Smooth muscle cell (in vitro differentiated cells): ENCODE data around the gene ATP10A. TPM values are rescaled to one million over a fixed set of nuclear protein-coding genes. Genes with fewer than 3 reads are reported as not detected.
"Not testable (repeated sequence)": the region's sequence is repeated elsewhere in the genome, so short reads cannot be mapped to it uniquely, and the experiment has no call there.

Source experiments
- DNase-seq: peaks from one replicate; lab custom pipeline; 2025; ENCODE audit not compliant: unreplicated experiment; lab: John Stamatoyannopoulos, UW
- H2AFZ ChIP-seq: fragments of 200-600 bp; sonication (generic); 2 replicates; pipeline ENCODE4 v1.6.0; 2016; ENCODE audit warnings: antibody characterized with exemption, low read depth, mild to moderate bottlenecking
- H3F3A ChIP-seq: fragments of 200-600 bp; sonication (generic); 2 replicates; pipeline ENCODE4 v1.6.0; 2017; ENCODE audit warnings: antibody characterized with exemption, low read depth
- H3K27ac ChIP-seq: fragments of 200-600 bp; sonication (generic); 2 replicates; pipeline ENCODE4 v1.5.1; 2016; ENCODE audit warnings: low read depth, mild to moderate bottlenecking
- H3K27me3 ChIP-seq: fragments of 200-600 bp; sonication (generic); 2 replicates; pipeline ENCODE4 v1.6.1; 2016; ENCODE audit warnings: low read depth, mild to moderate bottlenecking
- H3K36me3 ChIP-seq: fragments of 200-600 bp; sonication (generic); 2 replicates; pipeline ENCODE4 v1.5.1; 2016; ENCODE audit warnings: low read depth
- H3K4me1 ChIP-seq: fragments of 200-600 bp; sonication (generic); 2 replicates; pipeline ENCODE4 v1.5.1; 2016; ENCODE audit warnings: low read depth
- H3K4me2 ChIP-seq: fragments of 200-600 bp; sonication (generic); 2 replicates; pipeline ENCODE4 v1.6.0; 2016; ENCODE audit warnings: mild to moderate bottlenecking
- H3K4me3 ChIP-seq: fragments of 200-600 bp; sonication (generic); 2 replicates; pipeline ENCODE4 v1.5.1; 2016; ENCODE audit warnings: mild to moderate bottlenecking
- H3K79me2 ChIP-seq: fragments of 200-600 bp; sonication (generic); 2 replicates; pipeline ENCODE4 v1.6.0; 2016; ENCODE audit warnings: low read depth, mild to moderate bottlenecking
- H3K9ac ChIP-seq: fragments of 200-600 bp; sonication (generic); 2 replicates; pipeline ENCODE4 v1.6.0; 2016; ENCODE audit warnings: low read depth
- H3K9me3 ChIP-seq: fragments of 200-600 bp; sonication (generic); replicated peaks from 2 replicates; pipeline ENCODE4 v1.5.1; 2016; ENCODE audit warnings: low read depth
- H4K20me1 ChIP-seq: fragments of 200-600 bp; sonication (generic); 2 replicates; pipeline ENCODE4 v1.6.0; 2016; ENCODE audit warnings: low read depth
- WGBS: methylation state at CpG from one replicate; pipeline ENCODE4 v1.1.7; 2016; ENCODE audit warnings: low lambda C conversion rate; 5-methylcytosine and 5-hydroxymethylcytosine counted together
- polyA plus RNA-seq: library from polyadenylated mRNA; unstranded; fragments of >200 nt; fragmentation: Nextera tagmentation; extraction: Ambion mirVana; gene quantifications from 2 replicates; pipeline ENCODE4 v1.2.1, GENCODE V29; 2016
- total RNA-seq: library from RNA; depleted of rRNA; stranded (reverse); fragments of >200 nt; gene quantifications from 2 replicates; pipeline ENCODE4 v1.2.3, GENCODE V29; 2014
- TF ChIP-seq, protein P1 (sequence below): fragments of 200-600 bp; sonication (generic); IDR thresholded peaks from 2 replicates; pipeline ENCODE4 v1.5.1; 2017; ENCODE audit warnings: borderline replicate concordance, mild to moderate bottlenecking, antibody characterized with exemption; ENCODE audit not compliant: insufficient read depth, poor library complexity, severe bottlenecking

The ATP10A gene
- total and polyA plus RNA-seq, 2 experiments from 2014 or later: 10.6 to 12.3 TPM

DNA sequence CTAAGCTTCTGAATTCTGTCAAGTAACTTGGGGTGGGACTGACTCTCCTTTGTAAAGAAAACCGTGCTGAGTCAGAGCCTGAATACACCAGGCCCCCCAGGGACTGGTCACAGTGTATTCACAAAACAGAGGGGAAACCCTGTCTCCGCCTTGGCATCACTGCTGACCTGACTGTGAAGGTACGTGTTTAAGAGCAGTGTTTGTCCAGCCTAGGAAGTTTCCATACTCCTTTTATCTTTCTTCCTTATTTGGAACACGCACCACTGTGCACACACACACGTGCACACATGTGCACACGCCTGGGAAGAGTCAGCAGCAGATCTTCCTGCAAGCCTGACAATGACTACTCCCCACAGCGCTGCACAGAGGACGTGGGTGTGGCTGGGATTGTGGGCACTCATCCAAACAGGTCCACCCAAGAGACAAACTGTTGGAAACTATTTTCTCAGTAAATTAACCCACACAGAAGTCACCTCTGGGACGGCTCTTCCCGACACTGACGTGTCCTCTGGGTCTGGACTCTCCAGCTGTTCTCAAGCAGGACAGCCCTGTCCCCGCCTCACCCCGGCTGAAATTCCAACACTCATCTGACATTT lies 87.7 kb downstream of the ATP10A start:
- H2AFZ ChIP-seq: no peak overlapping the region
- H3K9ac ChIP-seq: peak overlapping the region; percentile 41
- no peaks in the 10 kb centered on the region for H3F3A ChIP-seq
- H3K4me1 ChIP-seq: peaks cover 18% of the 10 kb centered on the region
- DNase-seq: no peak
- no peaks in the 10 kb centered on the region for H3K27me3 ChIP-seq
- no peak overlapping the region for H3K4me3 ChIP-seq
- no peaks in the 10 kb centered on the region for H3K9me3 ChIP-seq
- TF ChIP-seq, protein P1, sequence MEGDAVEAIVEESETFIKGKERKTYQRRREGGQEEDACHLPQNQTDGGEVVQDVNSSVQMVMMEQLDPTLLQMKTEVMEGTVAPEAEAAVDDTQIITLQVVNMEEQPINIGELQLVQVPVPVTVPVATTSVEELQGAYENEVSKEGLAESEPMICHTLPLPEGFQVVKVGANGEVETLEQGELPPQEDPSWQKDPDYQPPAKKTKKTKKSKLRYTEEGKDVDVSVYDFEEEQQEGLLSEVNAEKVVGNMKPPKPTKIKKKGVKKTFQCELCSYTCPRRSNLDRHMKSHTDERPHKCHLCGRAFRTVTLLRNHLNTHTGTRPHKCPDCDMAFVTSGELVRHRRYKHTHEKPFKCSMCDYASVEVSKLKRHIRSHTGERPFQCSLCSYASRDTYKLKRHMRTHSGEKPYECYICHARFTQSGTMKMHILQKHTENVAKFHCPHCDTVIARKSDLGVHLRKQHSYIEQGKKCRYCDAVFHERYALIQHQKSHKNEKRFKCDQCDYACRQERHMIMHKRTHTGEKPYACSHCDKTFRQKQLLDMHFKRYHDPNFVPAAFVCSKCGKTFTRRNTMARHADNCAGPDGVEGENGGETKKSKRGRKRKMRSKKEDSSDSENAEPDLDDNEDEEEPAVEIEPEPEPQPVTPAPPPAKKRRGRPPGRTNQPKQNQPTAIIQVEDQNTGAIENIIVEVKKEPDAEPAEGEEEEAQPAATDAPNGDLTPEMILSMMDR: no peak
- H3K4me2 ChIP-seq: peak overlapping the region; percentile 43
- H4K20me1 ChIP-seq: no peaks in the 10 kb centered on the region
- WGBS: 46% methylated on average over 13 of the region's 13 CpGs
- H3K36me3 ChIP-seq: no peaks in the 10 kb centered on the region
- H3K27ac ChIP-seq: peak overlapping the region; percentile 89
- peaks cover 4% of the 10 kb centered on the region for H3K79me2 ChIP-seq

DNA sequence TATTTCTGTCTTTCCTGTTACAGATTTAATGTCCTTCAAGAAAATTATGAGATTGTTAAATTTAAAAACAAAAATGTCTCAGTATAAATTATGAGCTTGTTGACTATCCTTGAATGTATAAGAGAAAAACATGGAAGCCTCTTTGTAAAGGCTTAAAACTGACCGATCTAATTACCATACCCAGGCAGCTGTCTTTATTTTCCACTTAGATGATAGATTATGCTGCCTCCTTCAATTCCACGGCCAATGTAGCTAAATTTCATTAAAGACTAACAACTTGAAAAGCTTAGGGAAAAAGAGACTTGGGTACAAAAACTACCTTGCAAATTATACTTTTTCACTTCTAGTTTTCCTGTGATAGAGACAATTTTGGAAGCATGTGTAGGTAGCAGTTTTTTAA lies 88.3 kb downstream of the ATP10A start:
- WGBS: 81% methylated on average over 2 of the region's 2 CpGs
- Histone ChIP-seq H2AFZ (no peak overlapping the region), H3K4me2 (peak overlapping the region; percentile 43), H3K27ac (peak overlapping the region; percentile 89), H3K36me3 (no peaks in the 10 kb centered on the region), H3K9me3 (no peaks in the 10 kb centered on the region), H3K27me3 (no peaks in the 10 kb centered on the region), H3K4me1 (peaks cover 18% of the 10 kb centered on the region), H4K20me1 (no peaks in the 10 kb centered on the region), H3F3A (no peaks in the 10 kb centered on the region), H3K4me3 (no peak overlapping the region), H3K79me2 (peaks cover 4% of the 10 kb centered on the region), H3K9ac (no peak overlapping the region)
- DNase-seq: no peak
- TF ChIP-seq, protein P1: no peak

DNA sequence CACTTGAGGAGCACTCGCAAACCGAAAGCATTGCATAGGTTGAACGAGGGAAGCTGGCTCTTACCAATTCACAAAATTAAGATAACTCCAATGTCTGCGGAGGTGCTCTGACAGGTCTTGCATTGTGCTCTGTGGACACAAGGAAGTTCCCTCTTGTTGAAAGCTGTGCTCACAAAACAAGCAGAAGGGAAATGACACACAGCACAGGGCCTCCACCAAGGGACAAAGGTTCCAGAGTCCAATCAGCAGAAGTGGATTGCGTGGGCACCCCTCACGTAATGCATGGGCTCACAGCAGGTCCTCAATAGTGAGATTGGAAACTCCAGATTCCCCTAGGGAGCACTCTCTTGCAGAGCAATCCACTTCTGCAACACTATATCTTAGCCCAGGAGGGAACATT lies 89.9 kb downstream of the ATP10A start:
- Histone ChIP-seq H3K36me3 (no peaks in the 10 kb centered on the region), H3K4me3 (no peak overlapping the region), H2AFZ (no peak overlapping the region), H3F3A (no peaks in the 10 kb centered on the region), H3K9ac (no peak overlapping the region), H3K79me2 (peaks cover 4% of the 10 kb centered on the region), H3K4me2 (no peak overlapping the region), H3K27ac (peak overlapping the region; percentile 69), H3K9me3 (no peaks in the 10 kb centered on the region), H3K27me3 (no peaks in the 10 kb centered on the region), H3K4me1 (peaks cover 18% of the 10 kb centered on the region), H4K20me1 (no peaks in the 10 kb centered on the region)
- 91% methylated on average over 6 of the region's 6 CpGs for WGBS
- no peak for DNase-seq
- TF ChIP-seq, protein P1: no peak

DNA sequence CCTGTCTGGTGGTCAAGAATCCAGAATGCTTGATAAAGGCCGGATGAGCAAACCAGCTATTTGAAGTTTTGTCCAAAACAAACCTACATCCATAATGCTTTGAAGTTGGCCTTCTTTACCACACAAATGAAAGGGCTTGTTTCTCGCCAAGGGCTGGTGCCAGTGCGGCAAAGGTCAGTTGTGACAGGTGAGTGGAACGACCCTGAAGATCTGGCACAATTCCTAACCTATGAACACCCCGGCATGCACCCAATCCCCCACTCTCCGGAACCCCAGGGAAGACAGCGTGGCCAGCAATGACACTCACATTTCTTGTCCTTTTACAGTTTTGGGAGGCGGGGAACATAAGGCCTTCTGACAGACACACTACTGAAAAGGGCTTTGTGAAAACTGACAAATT lies 90.6 kb downstream of the ATP10A start:
- TF ChIP-seq, protein P1: no peak
- Histone ChIP-seq H3K4me3 (no peak overlapping the region), H3K27ac (peak overlapping the region; percentile 69), H3K4me1 (peaks cover 18% of the 10 kb centered on the region), H3K79me2 (peaks cover 4% of the 10 kb centered on the region), H3K36me3 (no peaks in the 10 kb centered on the region), H3K9ac (no peak overlapping the region), H3K4me2 (no peak overlapping the region), H4K20me1 (no peaks in the 10 kb centered on the region), H3K27me3 (no peaks in the 10 kb centered on the region), H3K9me3 (no peaks in the 10 kb centered on the region), H3F3A (no peaks in the 10 kb centered on the region), H2AFZ (no peak overlapping the region)
- no peak for DNase-seq
- WGBS: 78% methylated on average over 8 of the region's 8 CpGs

DNA sequence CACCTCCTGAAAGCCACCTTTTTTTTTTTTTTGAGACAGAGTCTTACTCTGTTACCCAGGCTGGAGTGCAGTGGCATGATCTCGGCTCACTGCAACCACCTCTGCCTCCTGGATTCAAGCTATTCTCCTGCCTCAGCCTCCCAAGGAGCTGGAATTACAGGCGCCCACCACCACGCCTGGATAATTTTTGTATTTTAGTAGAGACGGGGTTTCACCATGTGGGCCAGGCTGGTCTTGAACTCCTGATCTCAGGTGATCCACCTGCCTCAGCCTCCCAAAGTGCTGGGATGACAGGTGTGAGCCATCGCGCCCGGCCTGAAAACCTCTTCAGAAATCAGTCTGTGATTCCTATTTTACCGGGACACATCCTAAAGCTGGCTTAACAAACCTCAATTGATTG lies 91.4 kb downstream of the ATP10A start:
- not testable (repeated sequence) for H3K9me3 ChIP-seq, H3K79me2 ChIP-seq, H3K27me3 ChIP-seq, H4K20me1 ChIP-seq, H3K4me3 ChIP-seq, H3K36me3 ChIP-seq, DNase-seq, H2AFZ ChIP-seq, H3F3A ChIP-seq, H3K9ac ChIP-seq
- Histone ChIP-seq H3K4me2 (peak overlapping the region; percentile 33), H3K4me1 (peaks cover 18% of the 10 kb centered on the region), H3K27ac (peak overlapping the region; percentile 69)
- WGBS: 86% methylated on average over 8 of the region's 8 CpGs
